Effector memory CD4-positive, alpha-beta T cell (primary cell): ENCODE measurements around the gene DOCK4.
A peak's percentile ranks its signal among the peaks of the same experiment; 100 is the strongest.
"Not testable (repeated sequence)": the region's sequence is repeated elsewhere in the genome, so short reads cannot be mapped to it uniquely, and the experiment has no call there.

Experiments used
- DNase-seq, 3 donors: peaks; one replicate each; pipeline ENCODE4 v3.0.0-alpha.2; 2020
- H3K27ac ChIP-seq: 2 replicates; pipeline ENCODE4 v1.7.0; 2013; ENCODE audit warnings: mild to moderate bottlenecking, low read length, moderate library complexity; ENCODE audit not compliant: insufficient read depth, poor library complexity, severe bottlenecking
- H3K27me3 ChIP-seq: replicated peaks from 2 replicates; pipeline ENCODE4 v1.7.0; 2013; ENCODE audit warnings: mild to moderate bottlenecking, low read length; ENCODE audit not compliant: insufficient read depth, control insufficient read depth, poor library complexity, severe bottlenecking
- H3K36me3 ChIP-seq: 2 replicates; pipeline ENCODE4 v1.7.0; 2013; ENCODE audit warnings: mild to moderate bottlenecking, low read length, moderate library complexity; ENCODE audit not compliant: control insufficient read depth, insufficient read depth
- H3K4me1 ChIP-seq: 2 replicates; pipeline ENCODE4 v1.7.0; 2013; ENCODE audit warnings: low read length, mild to moderate bottlenecking; ENCODE audit not compliant: control insufficient read depth, insufficient read depth, poor library complexity, severe bottlenecking
- H3K4me3 ChIP-seq: 2 replicates; pipeline ENCODE4 v1.7.0; 2013; ENCODE audit warnings: low read length, low read depth, mild to moderate bottlenecking; ENCODE audit not compliant: insufficient read depth, poor library complexity, severe bottlenecking
- H3K9me3 ChIP-seq: 2 replicates; pipeline ENCODE4 v1.7.0; 2013; ENCODE audit warnings: mild to moderate bottlenecking, low read length, moderate library complexity; ENCODE audit not compliant: control insufficient read depth
- total RNA-seq, 3 donors: gene quantifications; one replicate each; lab custom pipeline; 2026; lab: John Stamatoyannopoulos, UW

DOCK4 gene, protein sequence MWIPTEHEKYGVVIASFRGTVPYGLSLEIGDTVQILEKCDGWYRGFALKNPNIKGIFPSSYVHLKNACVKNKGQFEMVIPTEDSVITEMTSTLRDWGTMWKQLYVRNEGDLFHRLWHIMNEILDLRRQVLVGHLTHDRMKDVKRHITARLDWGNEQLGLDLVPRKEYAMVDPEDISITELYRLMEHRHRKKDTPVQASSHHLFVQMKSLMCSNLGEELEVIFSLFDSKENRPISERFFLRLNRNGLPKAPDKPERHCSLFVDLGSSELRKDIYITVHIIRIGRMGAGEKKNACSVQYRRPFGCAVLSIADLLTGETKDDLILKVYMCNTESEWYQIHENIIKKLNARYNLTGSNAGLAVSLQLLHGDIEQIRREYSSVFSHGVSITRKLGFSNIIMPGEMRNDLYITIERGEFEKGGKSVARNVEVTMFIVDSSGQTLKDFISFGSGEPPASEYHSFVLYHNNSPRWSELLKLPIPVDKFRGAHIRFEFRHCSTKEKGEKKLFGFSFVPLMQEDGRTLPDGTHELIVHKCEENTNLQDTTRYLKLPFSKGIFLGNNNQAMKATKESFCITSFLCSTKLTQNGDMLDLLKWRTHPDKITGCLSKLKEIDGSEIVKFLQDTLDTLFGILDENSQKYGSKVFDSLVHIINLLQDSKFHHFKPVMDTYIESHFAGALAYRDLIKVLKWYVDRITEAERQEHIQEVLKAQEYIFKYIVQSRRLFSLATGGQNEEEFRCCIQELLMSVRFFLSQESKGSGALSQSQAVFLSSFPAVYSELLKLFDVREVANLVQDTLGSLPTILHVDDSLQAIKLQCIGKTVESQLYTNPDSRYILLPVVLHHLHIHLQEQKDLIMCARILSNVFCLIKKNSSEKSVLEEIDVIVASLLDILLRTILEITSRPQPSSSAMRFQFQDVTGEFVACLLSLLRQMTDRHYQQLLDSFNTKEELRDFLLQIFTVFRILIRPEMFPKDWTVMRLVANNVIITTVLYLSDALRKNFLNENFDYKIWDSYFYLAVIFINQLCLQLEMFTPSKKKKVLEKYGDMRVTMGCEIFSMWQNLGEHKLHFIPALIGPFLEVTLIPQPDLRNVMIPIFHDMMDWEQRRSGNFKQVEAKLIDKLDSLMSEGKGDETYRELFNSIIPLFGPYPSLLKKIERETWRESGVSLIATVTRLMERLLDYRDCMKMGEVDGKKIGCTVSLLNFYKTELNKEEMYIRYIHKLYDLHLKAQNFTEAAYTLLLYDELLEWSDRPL (N-terminal part only)
- total RNA-seq = 0.61 to 1.5 (median 0.69) reads per million in 3 donors

DNA sequence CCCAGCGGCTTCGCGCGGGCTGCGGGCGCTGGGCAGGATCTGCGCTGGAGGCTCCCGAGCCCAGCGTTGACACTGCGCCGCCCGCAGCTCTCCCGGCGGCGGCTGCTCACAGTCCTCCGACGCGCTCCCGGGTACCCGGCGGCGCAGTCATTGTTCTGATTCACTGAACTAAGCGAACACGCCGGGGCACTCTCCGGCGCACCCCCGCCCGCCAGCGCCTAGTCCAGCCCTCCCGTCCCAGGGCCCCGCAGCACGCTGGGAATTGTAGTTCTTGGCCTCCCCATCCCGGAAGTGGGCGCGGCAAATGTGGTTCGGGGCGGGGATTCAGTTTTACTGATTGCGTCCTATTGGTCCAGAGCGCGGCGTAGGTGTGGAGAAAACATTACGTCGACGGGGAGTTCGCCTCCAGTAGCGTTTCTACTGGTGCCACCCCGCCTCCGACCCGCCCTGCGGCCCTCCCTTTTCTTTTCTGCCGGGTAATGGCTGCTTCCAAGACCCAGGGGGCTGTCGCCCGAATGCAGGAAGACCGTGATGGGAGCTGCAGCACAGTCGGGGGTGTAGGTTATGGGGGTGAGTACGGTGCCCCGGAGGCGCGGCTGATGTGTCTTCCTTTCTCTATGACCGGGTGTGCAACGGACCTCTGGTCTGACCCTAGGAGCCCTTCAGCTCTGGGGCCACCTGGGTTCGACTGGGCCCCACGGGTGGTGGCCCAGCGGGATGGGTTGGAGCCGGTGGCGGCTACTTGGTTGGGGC is at the start of gene DOCK4, which contains the start of gene ZNF277:
Gene DOCK4 (minus strand): TSS at position 162 of the 753 bp plus-strand sequence. CDS start 261 bp downstream, outside the sequence.
Gene ZNF277 (plus strand): TSS at position 458 of the 753 bp plus-strand sequence. CDS start 22 bp downstream, at position 480.
- Histone ChIP-seq H3K4me3 (peak within 1 kb of the TSS; percentile 90), H3K9me3 (no peaks in the 10 kb centered on the region), H3K4me1 (peaks cover 17% of the 10 kb centered on the region), H3K36me3 (no peaks in the 10 kb centered on the region), H3K27ac (peak within 1 kb of the TSS; percentile 66), H3K27me3 (peaks cover 9% of the 10 kb centered on the region)
- peak; percentile 99 for DNase-seq

DNA sequence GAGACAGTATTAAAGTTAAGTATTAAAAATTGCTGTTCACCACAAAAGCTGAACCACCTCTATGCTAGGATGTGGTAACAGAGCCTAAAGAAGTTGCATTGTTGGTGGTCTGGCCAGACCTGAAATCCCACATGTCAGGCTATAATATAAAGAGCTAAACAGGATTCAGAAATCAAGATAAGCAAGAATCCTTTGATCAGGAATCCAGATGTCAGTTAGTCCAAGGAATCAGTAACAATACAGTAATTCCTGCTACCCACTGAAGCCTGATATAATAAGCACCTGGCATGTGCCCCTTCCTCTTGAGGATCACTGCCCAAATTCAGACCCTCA is 49.2 kb upstream of the DOCK4 start:
- no peak overlapping the region for H3K4me3 ChIP-seq
- H3K4me1 ChIP-seq = no peaks in the 10 kb centered on the region
- no peak overlapping the region for H3K27ac ChIP-seq
- no peak for DNase-seq
- H3K36me3 ChIP-seq = no peaks in the 10 kb centered on the region
- H3K27me3 ChIP-seq = no peaks in the 10 kb centered on the region
- no peaks in the 10 kb centered on the region for H3K9me3 ChIP-seq

DNA sequence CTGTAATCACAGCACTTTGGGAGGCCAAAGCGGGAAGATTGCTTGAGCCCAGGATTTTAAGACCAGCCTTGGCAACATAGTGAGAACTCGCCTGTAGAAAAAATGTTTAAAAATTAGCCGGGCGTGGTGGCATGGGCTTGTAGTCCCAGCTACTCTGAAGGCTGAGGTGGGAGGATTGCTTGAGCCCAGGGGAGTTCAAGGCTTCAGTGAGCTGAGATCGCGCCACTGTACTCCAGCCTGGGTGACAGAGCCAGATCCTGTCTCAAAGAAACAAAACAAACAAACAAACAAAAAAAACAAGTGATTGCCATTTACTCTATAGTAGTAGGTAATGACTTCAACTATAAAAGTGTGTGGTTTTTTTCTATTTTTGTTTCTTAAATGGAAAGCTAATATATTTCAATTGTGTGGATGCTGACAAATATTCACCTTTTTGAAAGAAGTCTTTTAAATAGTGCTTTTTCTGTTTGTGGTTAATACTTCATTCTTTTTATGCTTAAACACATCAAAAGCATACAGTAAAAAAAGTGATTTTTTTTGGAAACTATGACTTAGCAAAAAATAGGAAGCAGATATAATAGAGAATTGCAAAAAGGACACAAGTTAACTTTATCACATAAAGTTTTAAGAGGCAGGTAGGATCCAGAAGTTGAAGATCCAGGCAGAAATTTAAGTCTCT is 48.6 kb upstream of the DOCK4 start:
- no peak overlapping the region for H3K4me3 ChIP-seq
- H3K27ac ChIP-seq = no peak overlapping the region
- no peaks in the 10 kb centered on the region for H3K4me1 ChIP-seq
- no peak for DNase-seq
- no peaks in the 10 kb centered on the region for H3K27me3 ChIP-seq
- no peaks in the 10 kb centered on the region for H3K36me3 ChIP-seq
- no peaks in the 10 kb centered on the region for H3K9me3 ChIP-seq

DNA sequence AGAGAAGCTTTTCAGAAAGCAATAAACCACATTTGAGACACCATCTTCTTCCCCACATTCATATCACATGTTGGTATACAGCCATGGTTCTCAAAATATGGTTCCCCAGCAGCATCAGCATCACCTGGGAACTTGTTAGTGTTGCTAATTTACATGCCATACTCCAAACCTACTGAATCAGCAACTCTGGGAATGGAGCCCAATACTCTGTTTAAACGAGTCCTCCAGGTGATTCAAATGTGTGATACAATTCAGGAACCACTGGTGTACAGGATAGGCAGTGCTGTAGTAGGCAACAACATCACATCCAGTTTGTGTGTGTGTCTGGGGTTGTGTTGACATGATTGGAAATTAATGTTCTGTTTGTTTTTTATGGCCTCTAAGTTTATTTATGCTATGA is 48.0 kb upstream of the DOCK4 start:
- DNase-seq = no peak
- H3K27ac ChIP-seq = no peak overlapping the region
- no peaks in the 10 kb centered on the region for H3K36me3 ChIP-seq
- no peaks in the 10 kb centered on the region for H3K9me3 ChIP-seq
- H3K27me3 ChIP-seq = no peaks in the 10 kb centered on the region
- no peak overlapping the region for H3K4me3 ChIP-seq
- H3K4me1 ChIP-seq = no peaks in the 10 kb centered on the region

DNA sequence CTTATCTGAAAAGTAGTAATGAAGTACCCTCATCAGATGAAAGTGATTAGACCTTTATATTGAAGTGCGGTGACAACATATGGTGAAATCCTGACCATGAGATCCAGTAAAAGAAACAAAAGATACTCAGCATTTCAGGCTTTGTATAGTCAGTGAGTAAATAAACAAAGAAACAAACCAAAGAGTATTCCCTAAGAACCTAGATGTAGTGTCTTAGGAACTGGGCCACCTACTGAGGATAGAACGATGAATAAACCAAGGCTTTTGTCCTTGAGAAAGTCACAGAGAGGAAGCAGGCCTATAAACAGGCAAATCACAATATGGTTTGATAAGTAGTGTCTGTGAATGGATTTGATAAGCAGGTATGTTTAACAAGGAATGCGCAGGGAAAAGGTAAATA is 46.5 kb upstream of the DOCK4 start:
- no peak overlapping the region for H3K4me3 ChIP-seq
- H3K36me3 ChIP-seq = no peaks in the 10 kb centered on the region
- no peak for DNase-seq
- no peaks in the 10 kb centered on the region for H3K27me3 ChIP-seq
- no peaks in the 10 kb centered on the region for H3K4me1 ChIP-seq
- H3K9me3 ChIP-seq = no peaks in the 10 kb centered on the region
- no peak overlapping the region for H3K27ac ChIP-seq

DNA sequence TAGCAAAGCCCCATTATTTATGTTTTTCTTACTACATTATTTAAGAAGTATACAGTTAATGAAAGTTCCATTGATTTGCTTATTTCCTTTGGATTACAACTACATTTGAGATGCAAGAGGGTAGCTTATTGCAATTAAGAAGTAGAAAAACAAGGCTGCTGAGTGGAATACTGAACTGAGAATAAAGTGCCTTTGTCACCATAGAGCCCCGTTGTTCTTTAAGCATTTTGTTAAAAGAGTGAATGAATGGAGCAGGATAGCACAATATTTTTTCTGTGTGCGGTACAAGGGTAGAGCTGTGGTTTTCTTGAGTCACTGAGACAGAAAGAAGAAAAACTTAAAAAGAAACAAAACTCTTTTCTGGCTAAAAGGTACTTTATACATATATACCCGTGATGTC is 45.9 kb upstream of the DOCK4 start:
- H3K36me3 ChIP-seq = no peaks in the 10 kb centered on the region
- no peaks in the 10 kb centered on the region for H3K4me1 ChIP-seq
- DNase-seq = no peak
- no peak overlapping the region for H3K27ac ChIP-seq
- no peaks in the 10 kb centered on the region for H3K27me3 ChIP-seq
- no peak overlapping the region for H3K4me3 ChIP-seq
- H3K9me3 ChIP-seq = no peaks in the 10 kb centered on the region

DNA sequence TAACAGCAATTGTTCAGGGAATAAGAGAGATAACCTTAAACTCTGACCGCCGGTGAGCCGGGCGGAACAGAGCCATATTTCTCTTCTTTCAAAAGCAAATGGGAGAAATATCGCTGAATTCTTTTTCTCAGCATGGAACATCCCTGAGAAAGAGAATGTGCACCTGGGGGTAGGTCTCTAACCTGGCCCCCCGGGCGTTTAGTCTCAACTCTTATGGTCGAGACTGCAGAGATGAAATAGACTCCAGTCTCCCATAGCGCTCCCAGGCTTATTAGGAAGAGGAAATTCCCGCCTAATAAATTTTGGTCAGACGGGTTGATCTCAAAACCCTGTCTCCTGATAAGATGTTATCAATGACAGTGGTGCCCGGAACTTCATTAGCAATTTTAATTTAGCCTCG is 43.8 kb upstream of the DOCK4 start:
- DNase-seq, H3K36me3 ChIP-seq, H3K4me1 ChIP-seq, H3K27ac ChIP-seq, H3K27me3 ChIP-seq, H3K9me3 ChIP-seq, H3K4me3 ChIP-seq: not testable (repeated sequence)

DNA sequence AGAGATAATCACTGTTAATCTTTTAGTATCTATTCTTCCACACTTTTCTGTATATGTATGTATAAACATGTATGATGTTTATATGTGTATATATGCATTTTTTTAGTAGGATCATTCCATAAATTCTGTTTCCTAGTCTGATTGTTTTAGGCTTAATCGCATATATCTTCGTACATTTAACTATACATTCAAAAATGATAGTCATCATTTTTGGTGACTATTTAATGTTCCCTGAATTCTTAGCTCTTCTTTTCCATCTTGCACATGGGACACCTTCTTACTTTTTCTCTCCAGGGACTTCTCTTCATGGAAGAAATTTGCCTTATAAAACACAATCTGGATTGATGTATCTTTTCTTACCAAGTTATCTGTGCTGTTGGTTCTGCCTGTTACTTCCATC is 42.4 kb upstream of the DOCK4 start:
- no peaks in the 10 kb centered on the region for H3K4me1 ChIP-seq
- no peaks in the 10 kb centered on the region for H3K36me3 ChIP-seq
- no peak overlapping the region for H3K27ac ChIP-seq
- no peaks in the 10 kb centered on the region for H3K27me3 ChIP-seq
- H3K4me3 ChIP-seq = no peak overlapping the region
- no peak for DNase-seq
- H3K9me3 ChIP-seq = no peaks in the 10 kb centered on the region
